EH (cell line): ENCODE data around the gene LMOD2.
A peak's percentile ranks its signal among the peaks of the same experiment; 100 is the strongest.

Source experiments
- DNase-seq: peaks from one replicate; pipeline ENCODE4 v3.0.0-alpha.2; 2015; ENCODE audit warnings: low read depth

The LMOD2 gene

GRCh38 chr7:123640583-123640982 lies 15.1 kb upstream of the LMOD2 start:
- no peak for DNase-seq

- DNase-seq: no peak
These were observed 13.8 kb upstream of the LMOD2 start for GRCh38 chr7:123641901-123642300.

DNA sequence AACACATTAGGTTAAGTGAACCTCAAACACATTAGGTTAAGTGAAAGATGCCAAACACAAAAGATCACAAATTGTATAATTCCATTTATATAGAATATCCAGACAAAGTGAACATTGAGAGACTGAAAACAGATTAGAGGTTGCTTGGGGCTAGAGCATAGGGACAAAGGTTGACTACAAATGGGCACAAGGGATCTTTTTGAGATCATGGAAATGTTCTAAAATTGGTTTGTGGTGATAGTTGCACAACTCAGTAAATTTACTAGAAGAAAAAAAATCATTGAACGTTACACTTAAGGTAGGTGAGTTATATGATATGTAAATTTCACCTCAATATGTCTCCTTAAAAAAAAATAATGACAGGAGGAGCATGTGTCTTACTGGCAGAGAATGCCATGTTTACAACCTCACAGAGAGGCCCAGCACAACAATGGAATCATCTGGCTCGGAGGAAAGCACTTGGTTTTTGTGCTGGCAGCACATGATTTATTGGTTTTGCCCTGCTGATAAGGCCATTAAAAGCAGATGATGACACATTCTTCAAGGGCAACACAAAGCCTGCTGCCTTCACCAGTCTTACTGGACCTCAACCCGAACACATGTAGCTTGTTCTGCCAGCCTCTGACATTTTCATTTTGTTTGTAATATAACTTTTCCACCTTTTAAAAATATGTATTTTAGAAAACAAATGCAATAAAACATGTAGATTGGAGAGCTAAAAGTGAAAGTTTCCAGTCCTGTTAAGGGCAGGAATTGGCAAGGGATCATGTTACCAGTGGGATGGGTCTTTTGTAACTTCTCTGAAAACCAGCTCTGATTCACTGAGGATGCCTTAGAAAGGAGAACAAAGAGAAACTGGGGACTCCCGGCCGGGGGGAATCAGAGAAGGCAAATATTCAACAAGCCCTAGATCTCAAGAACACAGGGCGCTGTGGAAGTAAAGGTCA lies 11.9 kb upstream of the LMOD2 start:
- peak; percentile 56 for DNase-seq

- no peak for DNase-seq
These were observed 10.2 kb upstream of the LMOD2 start for GRCh38 chr7:123645516-123645915.

GRCh38 chr7:123647106-123647730 lies 8.4 kb upstream of the LMOD2 start:
- peak; percentile 3 for DNase-seq

DNA sequence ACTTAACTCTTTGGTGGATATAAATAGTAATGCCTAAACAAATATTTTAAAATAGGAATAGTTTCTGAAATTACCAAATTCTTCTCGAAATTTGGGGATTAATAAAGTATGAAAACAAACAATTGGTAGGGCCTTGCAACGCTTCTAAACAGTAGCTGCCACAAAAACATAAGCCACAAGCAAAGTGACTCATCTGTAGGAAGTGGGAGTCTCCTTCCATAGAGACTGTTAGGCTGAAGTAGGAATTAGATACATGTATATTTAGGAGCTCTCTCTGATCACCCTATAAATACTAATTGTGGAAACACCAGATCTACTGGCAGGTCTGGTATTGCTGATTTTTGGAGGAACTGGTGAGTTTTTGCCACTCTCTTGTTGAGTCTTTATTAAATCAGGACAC lies 5.7 kb upstream of the LMOD2 start:
- DNase-seq: no peak

GRCh38 chr7:123650595-123650994 lies 5.1 kb upstream of the LMOD2 start:
- no peak for DNase-seq

DNA sequence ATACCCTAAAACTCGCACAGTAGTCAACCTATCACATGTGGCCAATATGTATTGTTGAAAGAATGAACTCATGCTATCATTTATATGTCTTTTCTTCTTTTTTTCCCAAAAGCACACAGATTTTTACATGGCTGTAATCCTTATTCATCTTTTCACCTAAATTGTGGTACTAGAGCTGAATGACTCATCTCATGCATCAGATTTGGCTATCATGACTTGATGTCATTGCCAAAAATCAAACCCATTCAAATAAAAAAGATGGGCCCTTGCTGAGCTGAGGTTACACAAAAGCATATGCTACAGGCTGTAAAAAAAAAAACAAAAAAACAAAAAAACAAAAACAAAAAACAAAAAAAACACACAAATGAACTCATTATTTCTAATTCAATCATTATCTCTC lies 3.3 kb upstream of the LMOD2 start:
- no peak for DNase-seq

DNA sequence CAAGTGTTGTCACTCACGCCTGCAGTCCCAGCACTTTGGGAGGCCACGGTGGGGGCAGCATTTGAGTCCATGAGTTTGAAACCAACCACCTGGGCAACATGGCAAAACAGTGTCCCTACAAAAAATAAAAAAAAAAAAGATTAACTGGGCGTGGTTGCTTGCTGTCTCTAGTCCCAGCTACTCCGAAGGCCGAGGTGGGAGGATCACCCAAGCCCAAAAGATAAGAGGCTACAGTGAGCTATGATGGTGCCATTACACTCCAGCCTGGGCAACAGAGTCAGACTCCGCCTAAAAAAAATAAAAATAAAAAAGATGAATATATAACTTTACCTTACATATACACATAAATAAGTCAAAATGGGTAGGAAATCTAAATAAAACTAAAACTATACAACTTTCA lies 2.5 kb upstream of the LMOD2 start:
- no peak for DNase-seq

DNA sequence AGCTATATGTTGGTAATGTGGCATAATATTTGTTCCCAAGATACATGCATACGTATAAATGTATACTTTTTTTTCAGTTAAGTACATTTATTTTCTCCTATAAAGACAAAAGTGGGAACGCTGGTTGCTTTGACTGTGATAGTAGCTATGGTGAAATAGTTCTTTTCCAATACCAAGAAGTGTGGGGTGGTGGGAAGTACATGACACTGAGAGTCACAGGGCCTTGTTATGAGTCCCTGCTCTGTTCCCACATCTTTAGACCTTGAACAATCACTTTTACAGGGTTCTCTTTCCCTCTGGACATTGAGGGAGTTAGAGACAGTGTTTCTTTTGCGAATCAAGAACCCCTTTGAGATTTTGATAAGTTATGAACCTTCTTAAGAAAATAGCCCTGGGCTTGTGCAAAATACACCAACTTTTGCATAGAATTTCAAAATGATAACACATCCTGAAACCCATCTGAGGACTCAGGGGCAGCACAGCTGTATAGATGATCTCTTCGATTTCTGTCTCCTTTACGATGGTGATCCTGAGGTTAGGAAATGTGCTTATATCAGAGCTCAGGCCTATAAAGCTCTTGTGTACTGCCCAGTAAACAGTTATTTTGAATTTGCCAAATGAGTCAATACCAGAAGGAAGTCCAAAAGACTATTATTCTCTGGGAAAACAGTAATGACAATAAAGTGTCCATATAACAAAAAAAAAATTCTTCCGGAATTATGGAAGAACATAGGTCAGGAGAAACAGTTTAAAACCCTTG lies 1.1 kb downstream of the LMOD2 start:
- no peak for DNase-seq

DNA sequence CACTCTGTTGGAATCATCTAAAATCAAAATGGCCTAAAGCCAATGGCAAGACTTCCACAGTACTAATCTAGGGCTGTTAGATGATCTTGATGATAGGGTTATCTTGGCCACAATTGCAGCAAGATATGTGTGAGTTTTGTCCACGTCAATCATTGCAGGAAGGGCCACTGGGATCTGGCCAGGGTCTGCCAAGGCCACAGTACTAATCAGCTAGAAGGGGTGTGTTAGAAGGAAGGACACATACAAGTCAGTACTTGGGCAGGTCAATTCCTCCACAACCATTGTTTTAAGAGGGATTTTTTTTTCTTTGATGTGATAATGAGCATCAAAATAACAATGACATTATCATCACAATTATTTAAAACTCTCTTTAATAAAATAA lies 1.6 kb downstream of the LMOD2 start:
- no peak for DNase-seq

GRCh38 chr7:123658023-123658422 lies 2.4 kb downstream of the LMOD2 start:
- DNase-seq: no peak

DNA sequence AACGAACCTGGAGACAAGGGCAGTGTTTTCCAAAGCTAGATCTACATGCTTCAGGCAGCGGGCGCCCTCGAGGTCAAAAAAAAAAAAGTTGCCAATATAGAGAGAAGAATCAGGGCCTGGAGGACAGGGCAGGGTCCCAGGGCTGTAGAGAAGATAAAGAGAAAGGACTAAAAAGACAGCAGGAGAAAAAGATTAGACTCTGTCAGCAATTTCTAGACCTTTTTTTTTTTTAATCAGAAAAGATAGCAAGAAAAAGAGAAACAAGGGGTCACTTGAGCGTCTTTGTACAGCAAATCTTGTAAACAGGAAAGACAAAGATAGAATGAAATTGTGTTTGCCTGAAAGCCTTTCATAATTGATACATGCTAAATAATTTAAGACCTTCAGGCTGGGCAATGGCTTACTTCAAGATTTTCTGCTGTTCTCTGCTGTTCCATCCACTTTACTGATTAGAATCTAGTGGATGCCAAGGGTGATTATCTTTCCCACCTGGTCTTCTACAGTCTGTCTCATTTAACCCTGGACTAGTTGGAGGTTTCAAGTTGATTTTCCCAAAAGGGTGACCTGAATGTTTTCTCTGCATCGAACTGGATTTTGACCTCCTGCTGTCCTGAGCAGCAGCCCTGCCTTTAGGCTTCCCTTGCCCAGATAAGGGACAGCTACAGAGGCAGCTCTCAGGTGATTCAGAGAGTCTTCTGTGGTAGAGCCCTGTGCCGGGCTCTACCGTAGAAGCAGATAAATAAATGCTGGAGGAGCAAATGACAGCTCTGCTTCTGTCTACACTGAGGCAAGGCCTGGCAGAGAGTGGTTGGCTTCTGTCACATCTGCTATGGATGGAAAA lies 5.1 kb downstream of the LMOD2 start:
- DNase-seq: no peak

DNA sequence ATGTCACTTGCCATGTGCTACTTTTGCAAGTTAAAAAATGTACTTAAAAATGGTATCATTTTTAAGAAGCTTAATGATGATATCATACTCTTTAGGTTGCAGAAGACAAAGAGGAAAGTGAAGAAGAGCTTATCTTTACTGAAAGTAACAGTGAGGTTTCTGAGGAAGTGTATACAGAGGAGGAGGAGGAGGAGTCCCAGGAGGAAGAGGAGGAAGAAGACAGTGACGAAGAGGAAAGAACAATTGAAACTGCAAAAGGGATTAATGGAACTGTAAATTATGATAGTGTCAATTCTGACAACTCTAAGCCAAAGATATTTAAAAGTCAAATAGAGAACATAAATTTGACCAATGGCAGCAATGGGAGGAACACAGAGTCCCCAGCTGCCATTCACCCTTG lies 6.1 kb downstream of the LMOD2 start:
- DNase-seq: no peak

GRCh38 chr7:123662293-123662692 lies 6.6 kb downstream of the LMOD2 start:
- no peak for DNase-seq

DNA sequence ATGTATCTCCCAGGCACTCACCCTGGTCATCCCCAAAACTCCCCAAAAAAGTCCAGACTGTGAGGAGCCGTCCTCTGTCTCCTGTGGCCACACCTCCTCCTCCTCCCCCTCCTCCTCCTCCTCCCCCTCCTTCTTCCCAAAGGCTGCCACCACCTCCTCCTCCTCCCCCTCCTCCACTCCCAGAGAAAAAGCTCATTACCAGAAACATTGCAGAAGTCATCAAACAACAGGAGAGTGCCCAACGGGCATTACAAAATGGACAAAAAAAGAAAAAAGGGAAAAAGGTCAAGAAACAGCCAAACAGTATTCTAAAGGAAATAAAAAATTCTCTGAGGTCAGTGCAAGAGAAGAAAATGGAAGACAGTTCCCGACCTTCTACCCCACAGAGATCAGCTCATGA lies 7.1 kb downstream of the LMOD2 start:
- DNase-seq: no peak

DNA sequence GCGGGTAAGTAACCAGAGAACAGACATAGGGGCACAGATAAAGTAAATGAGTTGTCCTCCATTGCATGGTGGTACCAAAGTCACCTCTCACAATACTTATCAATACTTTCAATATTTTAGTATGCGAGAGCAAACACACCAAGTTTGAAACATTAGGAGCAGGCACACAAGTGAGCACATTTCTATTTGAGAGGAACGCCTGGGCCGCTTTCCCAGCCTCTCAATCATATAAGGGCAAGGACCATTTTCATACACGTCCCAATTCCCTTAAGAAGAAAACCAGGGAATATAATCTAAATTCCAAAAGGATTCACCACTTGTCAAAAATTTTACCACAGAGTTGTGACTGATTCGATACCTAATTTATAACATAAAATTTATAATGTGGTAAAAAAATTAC lies 7.5 kb downstream of the LMOD2 start:
- no peak for DNase-seq

GRCh38 chr7:123665157-123665556 lies 9.5 kb downstream of the LMOD2 start:
- DNase-seq: no peak

DNA sequence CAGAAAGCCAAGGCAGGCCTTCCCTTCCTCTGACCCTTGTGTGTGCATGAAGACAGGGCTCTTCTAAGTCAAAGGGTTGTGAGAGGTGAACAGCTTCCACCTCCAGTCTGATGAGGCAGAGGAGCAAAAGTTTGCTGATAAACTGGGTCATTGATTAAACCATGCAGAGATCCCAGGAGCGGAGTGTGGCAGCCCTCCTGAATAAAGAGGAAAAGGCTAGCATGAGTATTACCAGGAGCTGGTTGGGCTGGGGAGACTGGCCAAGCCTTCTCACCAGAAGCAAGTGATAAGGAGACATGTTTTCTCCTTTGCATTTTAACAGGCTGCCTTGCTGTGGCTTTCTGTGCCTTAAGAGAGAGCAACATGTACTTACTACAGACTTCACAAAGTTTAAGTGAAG lies 10.2 kb downstream of the LMOD2 start:
- DNase-seq: no peak

DNA sequence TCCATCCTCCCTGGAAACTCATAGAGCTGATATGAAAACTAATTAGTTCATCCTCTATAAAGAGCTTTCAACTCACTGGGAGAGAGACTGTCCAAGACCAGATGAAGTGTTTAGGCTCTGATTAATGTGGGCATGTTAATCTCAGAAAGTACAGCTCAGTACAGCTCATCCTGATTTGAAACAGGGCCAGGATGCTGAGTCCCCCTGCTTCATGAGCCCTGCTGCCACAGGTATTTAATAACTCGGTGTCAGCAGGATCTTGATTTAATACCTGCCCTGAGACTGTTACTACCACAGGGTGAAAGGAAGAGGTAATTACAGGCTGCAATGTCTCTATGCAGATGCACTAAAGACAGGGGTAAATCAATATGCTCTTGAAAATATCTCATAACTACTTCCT lies 10.8 kb downstream of the LMOD2 start:
- no peak for DNase-seq

DNA sequence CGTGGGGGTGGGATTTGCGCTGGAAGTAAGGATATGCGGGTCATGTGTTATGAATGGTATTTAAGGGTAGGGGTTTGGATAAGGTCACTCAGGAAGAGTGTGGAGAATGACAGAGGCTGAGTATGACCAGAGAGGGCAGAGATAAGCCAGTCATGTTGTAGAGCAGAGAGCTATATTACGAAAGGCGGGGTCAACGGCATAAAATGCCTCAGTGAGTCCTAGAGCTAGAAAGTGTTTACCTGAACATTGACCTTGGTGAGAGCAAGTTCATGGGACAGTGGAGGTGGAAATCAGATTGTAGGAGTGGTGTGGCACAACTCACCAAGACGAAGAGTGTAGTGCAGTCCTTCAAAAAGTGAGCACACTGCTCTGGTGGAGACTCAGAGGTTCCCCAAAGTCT lies 13.8 kb downstream of the LMOD2 start:
- DNase-seq: no peak

DNA sequence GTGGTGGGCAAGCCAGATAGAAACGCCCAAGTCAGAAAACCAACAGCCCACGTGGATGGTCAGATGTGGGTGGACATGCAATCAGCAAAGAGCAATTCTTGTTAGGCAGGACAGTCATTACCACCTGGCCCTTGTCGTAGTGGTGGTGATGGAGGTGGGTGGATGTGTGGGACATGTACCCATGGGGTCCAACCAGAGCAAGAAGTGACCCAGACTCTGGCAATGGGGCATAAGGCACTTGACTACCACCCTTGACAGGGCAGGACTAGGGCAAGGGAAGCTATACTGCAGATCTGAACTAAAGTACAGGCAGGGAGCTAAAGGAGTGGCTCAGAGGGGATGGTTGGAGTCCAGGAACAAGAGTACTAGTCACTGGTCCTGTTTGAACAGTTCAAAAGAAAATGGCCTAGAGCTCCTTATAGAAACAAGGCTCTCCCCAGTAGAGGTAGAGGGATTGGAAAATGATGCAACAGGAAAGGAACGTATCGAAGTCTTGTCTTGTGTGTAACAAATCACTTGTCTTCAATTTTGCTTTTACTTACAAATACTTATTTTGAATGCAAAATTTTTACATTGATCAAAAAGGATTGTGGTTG lies 17.6 kb downstream of the LMOD2 start:
- DNase-seq: no peak
